ENCODE measurements around the gene TMEM38B. TPM values are rescaled to one million over a fixed set of nuclear protein-coding genes. Genes with fewer than 3 reads are reported as not detected.

Gene TMEM38B
- total and polyA plus RNA-seq, 2 of the 8 experiments (the other 6 are each of a cell fraction or from before 2014, with no cell fraction given): 10.6 to 12.4 TPM

- TF ChIP-seq, protein P1, sequence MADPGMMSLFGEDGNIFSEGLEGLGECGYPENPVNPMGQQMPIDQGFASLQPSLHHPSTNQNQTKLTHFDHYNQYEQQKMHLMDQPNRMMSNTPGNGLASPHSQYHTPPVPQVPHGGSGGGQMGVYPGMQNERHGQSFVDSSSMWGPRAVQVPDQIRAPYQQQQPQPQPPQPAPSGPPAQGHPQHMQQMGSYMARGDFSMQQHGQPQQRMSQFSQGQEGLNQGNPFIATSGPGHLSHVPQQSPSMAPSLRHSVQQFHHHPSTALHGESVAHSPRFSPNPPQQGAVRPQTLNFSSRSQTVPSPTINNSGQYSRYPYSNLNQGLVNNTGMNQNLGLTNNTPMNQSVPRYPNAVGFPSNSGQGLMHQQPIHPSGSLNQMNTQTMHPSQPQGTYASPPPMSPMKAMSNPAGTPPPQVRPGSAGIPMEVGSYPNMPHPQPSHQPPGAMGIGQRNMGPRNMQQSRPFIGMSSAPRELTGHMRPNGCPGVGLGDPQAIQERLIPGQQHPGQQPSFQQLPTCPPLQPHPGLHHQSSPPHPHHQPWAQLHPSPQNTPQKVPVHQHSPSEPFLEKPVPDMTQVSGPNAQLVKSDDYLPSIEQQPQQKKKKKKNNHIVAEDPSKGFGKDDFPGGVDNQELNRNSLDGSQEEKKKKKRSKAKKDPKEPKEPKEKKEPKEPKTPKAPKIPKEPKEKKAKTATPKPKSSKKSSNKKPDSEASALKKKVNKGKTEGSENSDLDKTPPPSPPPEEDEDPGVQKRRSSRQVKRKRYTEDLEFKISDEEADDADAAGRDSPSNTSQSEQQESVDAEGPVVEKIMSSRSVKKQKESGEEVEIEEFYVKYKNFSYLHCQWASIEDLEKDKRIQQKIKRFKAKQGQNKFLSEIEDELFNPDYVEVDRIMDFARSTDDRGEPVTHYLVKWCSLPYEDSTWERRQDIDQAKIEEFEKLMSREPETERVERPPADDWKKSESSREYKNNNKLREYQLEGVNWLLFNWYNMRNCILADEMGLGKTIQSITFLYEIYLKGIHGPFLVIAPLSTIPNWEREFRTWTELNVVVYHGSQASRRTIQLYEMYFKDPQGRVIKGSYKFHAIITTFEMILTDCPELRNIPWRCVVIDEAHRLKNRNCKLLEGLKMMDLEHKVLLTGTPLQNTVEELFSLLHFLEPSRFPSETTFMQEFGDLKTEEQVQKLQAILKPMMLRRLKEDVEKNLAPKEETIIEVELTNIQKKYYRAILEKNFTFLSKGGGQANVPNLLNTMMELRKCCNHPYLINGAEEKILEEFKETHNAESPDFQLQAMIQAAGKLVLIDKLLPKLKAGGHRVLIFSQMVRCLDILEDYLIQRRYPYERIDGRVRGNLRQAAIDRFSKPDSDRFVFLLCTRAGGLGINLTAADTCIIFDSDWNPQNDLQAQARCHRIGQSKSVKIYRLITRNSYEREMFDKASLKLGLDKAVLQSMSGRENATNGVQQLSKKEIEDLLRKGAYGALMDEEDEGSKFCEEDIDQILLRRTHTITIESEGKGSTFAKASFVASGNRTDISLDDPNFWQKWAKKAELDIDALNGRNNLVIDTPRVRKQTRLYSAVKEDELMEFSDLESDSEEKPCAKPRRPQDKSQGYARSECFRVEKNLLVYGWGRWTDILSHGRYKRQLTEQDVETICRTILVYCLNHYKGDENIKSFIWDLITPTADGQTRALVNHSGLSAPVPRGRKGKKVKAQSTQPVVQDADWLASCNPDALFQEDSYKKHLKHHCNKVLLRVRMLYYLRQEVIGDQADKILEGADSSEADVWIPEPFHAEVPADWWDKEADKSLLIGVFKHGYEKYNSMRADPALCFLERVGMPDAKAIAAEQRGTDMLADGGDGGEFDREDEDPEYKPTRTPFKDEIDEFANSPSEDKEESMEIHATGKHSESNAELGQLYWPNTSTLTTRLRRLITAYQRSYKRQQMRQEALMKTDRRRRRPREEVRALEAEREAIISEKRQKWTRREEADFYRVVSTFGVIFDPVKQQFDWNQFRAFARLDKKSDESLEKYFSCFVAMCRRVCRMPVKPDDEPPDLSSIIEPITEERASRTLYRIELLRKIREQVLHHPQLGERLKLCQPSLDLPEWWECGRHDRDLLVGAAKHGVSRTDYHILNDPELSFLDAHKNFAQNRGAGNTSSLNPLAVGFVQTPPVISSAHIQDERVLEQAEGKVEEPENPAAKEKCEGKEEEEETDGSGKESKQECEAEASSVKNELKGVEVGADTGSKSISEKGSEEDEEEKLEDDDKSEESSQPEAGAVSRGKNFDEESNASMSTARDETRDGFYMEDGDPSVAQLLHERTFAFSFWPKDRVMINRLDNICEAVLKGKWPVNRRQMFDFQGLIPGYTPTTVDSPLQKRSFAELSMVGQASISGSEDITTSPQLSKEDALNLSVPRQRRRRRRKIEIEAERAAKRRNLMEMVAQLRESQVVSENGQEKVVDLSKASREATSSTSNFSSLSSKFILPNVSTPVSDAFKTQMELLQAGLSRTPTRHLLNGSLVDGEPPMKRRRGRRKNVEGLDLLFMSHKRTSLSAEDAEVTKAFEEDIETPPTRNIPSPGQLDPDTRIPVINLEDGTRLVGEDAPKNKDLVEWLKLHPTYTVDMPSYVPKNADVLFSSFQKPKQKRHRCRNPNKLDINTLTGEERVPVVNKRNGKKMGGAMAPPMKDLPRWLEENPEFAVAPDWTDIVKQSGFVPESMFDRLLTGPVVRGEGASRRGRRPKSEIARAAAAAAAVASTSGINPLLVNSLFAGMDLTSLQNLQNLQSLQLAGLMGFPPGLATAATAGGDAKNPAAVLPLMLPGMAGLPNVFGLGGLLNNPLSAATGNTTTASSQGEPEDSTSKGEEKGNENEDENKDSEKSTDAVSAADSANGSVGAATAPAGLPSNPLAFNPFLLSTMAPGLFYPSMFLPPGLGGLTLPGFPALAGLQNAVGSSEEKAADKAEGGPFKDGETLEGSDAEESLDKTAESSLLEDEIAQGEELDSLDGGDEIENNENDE (IDR thresholded peaks at IDR 0.05; ENCODE audit: insufficient replicate concordance, low read length): no peak
- TF ChIP-seq, protein P2, sequence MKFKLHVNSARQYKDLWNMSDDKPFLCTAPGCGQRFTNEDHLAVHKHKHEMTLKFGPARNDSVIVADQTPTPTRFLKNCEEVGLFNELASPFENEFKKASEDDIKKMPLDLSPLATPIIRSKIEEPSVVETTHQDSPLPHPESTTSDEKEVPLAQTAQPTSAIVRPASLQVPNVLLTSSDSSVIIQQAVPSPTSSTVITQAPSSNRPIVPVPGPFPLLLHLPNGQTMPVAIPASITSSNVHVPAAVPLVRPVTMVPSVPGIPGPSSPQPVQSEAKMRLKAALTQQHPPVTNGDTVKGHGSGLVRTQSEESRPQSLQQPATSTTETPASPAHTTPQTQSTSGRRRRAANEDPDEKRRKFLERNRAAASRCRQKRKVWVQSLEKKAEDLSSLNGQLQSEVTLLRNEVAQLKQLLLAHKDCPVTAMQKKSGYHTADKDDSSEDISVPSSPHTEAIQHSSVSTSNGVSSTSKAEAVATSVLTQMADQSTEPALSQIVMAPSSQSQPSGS (IDR thresholded peaks at IDR 0.05; ENCODE audit: low read length): no peak
These were observed 6.8 kb downstream of the TMEM38B start (continued) for GRCh38 chr9:105701145-105701544.
